A549 (cell line): Measurements from ENCODE around the gene CHN1. TPM values are rescaled to one million over a fixed set of nuclear protein-coding genes. Genes with fewer than 3 reads are reported as not detected.

Experiments
- ATAC-seq, 2 experiments: fragments of 200-7000 bp in 1 of 2; fragments of >200 bp in 1 of 2; cut with Nextera tagmentation in 1 of 2; cut with Tn5 transposase in 1 of 2; 3 replicates each; pipeline versions ENCODE4 v1.8.0 to v1.9.1; 2018 to 2020; ENCODE audit warnings: mild to moderate bottlenecking in 1 of 2, moderate library complexity in 1 of 2
- CTCF ChIA-PET: fragments of 300-600 bp; sonication (Branson Sonifier 250); formaldehyde crosslinking; extraction: SDS; loops from one replicate; lab custom pipeline; 2021; ENCODE audit warnings: antibody characterized with exemption, inconsistent platforms; lab: Yijun Ruan, JAX
- POLR2A ChIA-PET: fragments of 350-600 bp; formaldehyde crosslinking; extraction: SDS; loops from one replicate; lab custom pipeline; 2021; ENCODE audit warnings: antibody characterized with exemption, inconsistent platforms; lab: Yijun Ruan, JAX
- DNase-seq, 2 experiments: peaks; one replicate each; pipeline versions ENCODE4 v3.0.0 to v3.0.0-alpha.2; 2011 to 2016; ENCODE audit warnings: low read depth in 1 of 2, low spot score in 1 of 2
- FAIRE-seq: peaks from 2 replicates; lab custom pipeline; 2011; peaks lifted over from hg19 to GRCh38; lab: Jason Lieb, UNC
- H3K27ac ChIP-seq, 2 experiments: fragments of >200 bp; sonication (Bioruptor Twin); formaldehyde crosslinking; 3 replicates each; pipeline ENCODE4 v1.5.1; 2016 to 2017
- H3K4me1 ChIP-seq: fragments of >200 bp; sonication (Bioruptor Twin); formaldehyde crosslinking; 3 replicates; pipeline ENCODE4 v1.6.1; 2016
- H3K4me2 ChIP-seq: fragments of >200 bp; sonication (Bioruptor Twin); formaldehyde crosslinking; 3 replicates; pipeline ENCODE4 v1.6.1; 2016
- H3K4me3 ChIP-seq: fragments of >200 bp; sonication (Bioruptor Twin); formaldehyde crosslinking; 3 replicates; pipeline ENCODE4 v1.5.1; 2016
- H3K9me3 ChIP-seq: fragments of >200 bp; sonication (Bioruptor Twin); formaldehyde crosslinking; 3 replicates; pipeline ENCODE4 v1.6.1; 2016
- BHLHE40 ChIP-seq: IDR thresholded peaks from 2 replicates; pipeline ENCODE4 v1.6.1; 2012; ENCODE audit warnings: low read depth, low read length, inconsistent platforms
- CBX2 ChIP-seq: fragments of 200-600 bp; sonication (generic); IDR thresholded peaks from 2 replicates; pipeline ENCODE4 v1.6.1; 2016; ENCODE audit warnings: low read depth, mild to moderate bottlenecking, borderline replicate concordance
- CEBPB ChIP-seq, 2 experiments: fragments of >200 bp in 1 of 2; sonication (Bioruptor Twin) in 1 of 2; formaldehyde crosslinking in 1 of 2; IDR thresholded peaks; 2 replicates each; pipeline ENCODE4 v1.6.1; 2012 to 2016
- EHF ChIP-seq: fragments of 250-450 bp; sonication (Bioruptor Pico); IDR thresholded peaks from 2 replicates; pipeline ENCODE4 v1.5.0; 2020; ENCODE audit warnings: mild to moderate bottlenecking
- FOXS1 ChIP-seq: fragments of 250-450 bp; sonication (Bioruptor Pico); IDR thresholded peaks from 2 replicates; pipeline ENCODE4 v1.5.0; 2020; ENCODE audit warnings: mild to moderate bottlenecking, moderate library complexity
- HDAC2 ChIP-seq: fragments of 200-600 bp; sonication (generic); IDR thresholded peaks from 2 replicates; pipeline ENCODE4 v1.6.1; 2016
- HOXA7 ChIP-seq: fragments of 250-450 bp; sonication (Bioruptor Pico); IDR thresholded peaks from 2 replicates; pipeline ENCODE4 v1.5.0; 2020; ENCODE audit warnings: mild to moderate bottlenecking, moderate library complexity
- HOXB13 ChIP-seq: fragments of 250-450 bp; sonication (Bioruptor Pico); IDR thresholded peaks from 2 replicates; pipeline ENCODE4 v1.5.0; 2020; ENCODE audit warnings: low read depth, mild to moderate bottlenecking, moderate library complexity
- JUNB ChIP-seq: fragments of >200 bp; sonication (Bioruptor Twin); formaldehyde crosslinking; IDR thresholded peaks from 2 replicates; pipeline ENCODE4 v1.6.1; 2016
- MAFK ChIP-seq: fragments of 450-650 bp; IDR thresholded peaks from 2 replicates; pipeline ENCODE4 v1.6.1; 2014; ENCODE audit not compliant: partially characterized antibody
- NPAS2 ChIP-seq: fragments of 250-450 bp; sonication (Bioruptor Pico); IDR thresholded peaks from 2 replicates; pipeline ENCODE4 v1.8.0; 2022; ENCODE audit warnings: mild to moderate bottlenecking, moderate library complexity, borderline replicate concordance
- PHF8 ChIP-seq: fragments of 200-600 bp; sonication (generic); IDR thresholded peaks from 2 replicates; pipeline ENCODE4 v1.6.1; 2016; ENCODE audit warnings: low read depth, mild to moderate bottlenecking, antibody characterized with exemption, moderate library complexity, borderline replicate concordance
- RCOR1 ChIP-seq: fragments of 150-350 bp; IDR thresholded peaks from 2 replicates; pipeline ENCODE4 v1.6.1; 2014; ENCODE audit warnings: antibody characterized with exemption, low read length, low read depth
- RNF2 ChIP-seq: fragments of 200-600 bp; sonication (generic); IDR thresholded peaks from 2 replicates; pipeline ENCODE4 v1.6.1; 2016; ENCODE audit warnings: low read depth, mild to moderate bottlenecking, antibody characterized with exemption, moderate library complexity, borderline replicate concordance
- SMC3 ChIP-seq: fragments of >200 bp; sonication (Bioruptor Twin); formaldehyde crosslinking; IDR thresholded peaks from 3 replicates; pipeline ENCODE4 v1.6.1; 2018; ENCODE audit warnings: inconsistent platforms
- TP53 ChIP-seq: fragments of 250-450 bp; sonication (Bioruptor Pico); IDR thresholded peaks from 2 replicates; pipeline ENCODE4 v1.5.0; 2021; ENCODE audit warnings: mild to moderate bottlenecking, moderate library complexity
- ZFP36 ChIP-seq: fragments of 450-650 bp; IDR thresholded peaks from 2 replicates; pipeline ENCODE4 v1.6.1; 2014; ENCODE audit warnings: borderline replicate concordance; ENCODE audit not compliant: partially characterized antibody
- ZNF302 ChIP-seq: fragments of 250-450 bp; sonication (Bioruptor Pico); IDR thresholded peaks from 2 replicates; pipeline ENCODE4 v1.9.0; 2021; ENCODE audit warnings: inconsistent platforms, mild to moderate bottlenecking, moderate library complexity
- WGBS: methylation state at CpG from one replicate; pipeline ENCODE4 v1.1.6; 2017; ENCODE audit errors: missing lambda C conversion rate; 5-methylcytosine and 5-hydroxymethylcytosine counted together
- polyA plus RNA-seq, 4 experiments: library from polyadenylated mRNA; depleted of rRNA in 3 of 4; stranded (reverse); fragments of >200 nt; fragmentation: RNase III in 1 of 4; extraction: RNeasy Plus Mini Kit Qiagen cat#74134 plus additional on column Dnase treatment in 1 of 4; gene quantifications; 2 replicates in 3 of 4; 3 replicates in 1 of 4; pipeline ENCODE4 v1.2.3, GENCODE V29; 2011 to 2017
- TF ChIP-seq, protein P1 (sequence below): fragments of >200 bp; sonication (Bioruptor Twin); formaldehyde crosslinking; IDR thresholded peaks from 3 replicates; pipeline ENCODE4 v1.6.1; 2016
- TF ChIP-seq, protein P2 (sequence below): fragments of 250-450 bp; sonication (Bioruptor Pico); IDR thresholded peaks from 2 replicates; pipeline ENCODE4 v1.5.0; 2021; ENCODE audit warnings: mild to moderate bottlenecking, moderate library complexity, borderline replicate concordance
- TF ChIP-seq, protein P3 (sequence below): fragments of >200 bp; sonication (Bioruptor Twin); formaldehyde crosslinking; IDR thresholded peaks from 3 replicates; pipeline ENCODE4 v1.5.1; 2016
- TF ChIP-seq, protein P4 (sequence below): fragments of 450-650 bp; IDR thresholded peaks from 2 replicates; pipeline ENCODE4 v1.6.1; 2014; ENCODE audit warnings: antibody characterized with exemption
- TF ChIP-seq, protein P5 (sequence below): IDR thresholded peaks from 2 replicates; pipeline ENCODE4 v1.6.1; 2012

CHN1 gene
- polyA plus RNA-seq, 2 of the 4 experiments (the other 2 are of a cell fraction), result 20.9 to 46.6 TPM

DNA sequence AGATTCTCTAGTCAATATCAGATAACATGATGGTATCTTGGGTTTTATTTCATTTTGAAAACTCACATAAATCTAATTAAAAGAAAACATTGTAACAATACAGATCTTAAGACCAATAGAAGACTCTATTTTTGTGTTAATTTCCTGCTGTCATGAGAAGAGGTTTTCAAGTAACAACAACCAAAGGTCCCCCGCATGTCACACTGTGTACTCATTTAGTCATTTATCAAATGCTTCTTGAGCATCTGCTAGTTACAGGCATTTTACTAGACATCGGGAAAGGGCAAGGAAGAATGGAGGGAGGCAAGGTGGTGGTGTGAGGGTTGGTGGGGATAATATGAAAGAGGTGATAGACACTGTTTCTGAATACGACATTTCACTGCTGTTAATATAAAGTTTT, 163.2 kb downstream of the CHN1 start:
- WGBS, result 93% methylated on average over 3 of the region's 3 CpGs
- DNase-seq (no peak), FAIRE-seq (no peak), ATAC-seq (no peak)
- Histone ChIP-seq H3K4me2 (no peak overlapping the region), H3K27ac (no peak overlapping the region), H3K4me3 (no peak overlapping the region), H3K9me3 (no peaks in the 10 kb centered on the region), H3K4me1 (peaks cover 6% of the 10 kb centered on the region)
- ChIA-PET CTCF (no interaction called here), POLR2A (no interaction called here)
- TF ChIP-seq PHF8 (no peak), SMC3 (no peak), TP53 (CRISPR knock-in tag) (no peak), ZNF302 (no peak), CBX2 (no peak), JUNB (no peak), ZFP36 (no peak), CEBPB (IDR thresholded peaks at IDR 0.05) (no peak), RCOR1 (no peak), EHF (no peak), HDAC2 (no peak), RNF2 (no peak), MAFK (no peak), NPAS2 (no peak), HOXB13 (CRISPR knock-in tag) (no peak)
- TF ChIP-seq, protein P1, sequence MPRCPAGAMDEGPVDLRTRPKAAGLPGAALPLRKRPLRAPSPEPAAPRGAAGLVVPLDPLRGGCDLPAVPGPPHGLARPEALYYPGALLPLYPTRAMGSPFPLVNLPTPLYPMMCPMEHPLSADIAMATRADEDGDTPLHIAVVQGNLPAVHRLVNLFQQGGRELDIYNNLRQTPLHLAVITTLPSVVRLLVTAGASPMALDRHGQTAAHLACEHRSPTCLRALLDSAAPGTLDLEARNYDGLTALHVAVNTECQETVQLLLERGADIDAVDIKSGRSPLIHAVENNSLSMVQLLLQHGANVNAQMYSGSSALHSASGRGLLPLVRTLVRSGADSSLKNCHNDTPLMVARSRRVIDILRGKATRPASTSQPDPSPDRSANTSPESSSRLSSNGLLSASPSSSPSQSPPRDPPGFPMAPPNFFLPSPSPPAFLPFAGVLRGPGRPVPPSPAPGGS, result no peak
- TF ChIP-seq, protein P2, sequence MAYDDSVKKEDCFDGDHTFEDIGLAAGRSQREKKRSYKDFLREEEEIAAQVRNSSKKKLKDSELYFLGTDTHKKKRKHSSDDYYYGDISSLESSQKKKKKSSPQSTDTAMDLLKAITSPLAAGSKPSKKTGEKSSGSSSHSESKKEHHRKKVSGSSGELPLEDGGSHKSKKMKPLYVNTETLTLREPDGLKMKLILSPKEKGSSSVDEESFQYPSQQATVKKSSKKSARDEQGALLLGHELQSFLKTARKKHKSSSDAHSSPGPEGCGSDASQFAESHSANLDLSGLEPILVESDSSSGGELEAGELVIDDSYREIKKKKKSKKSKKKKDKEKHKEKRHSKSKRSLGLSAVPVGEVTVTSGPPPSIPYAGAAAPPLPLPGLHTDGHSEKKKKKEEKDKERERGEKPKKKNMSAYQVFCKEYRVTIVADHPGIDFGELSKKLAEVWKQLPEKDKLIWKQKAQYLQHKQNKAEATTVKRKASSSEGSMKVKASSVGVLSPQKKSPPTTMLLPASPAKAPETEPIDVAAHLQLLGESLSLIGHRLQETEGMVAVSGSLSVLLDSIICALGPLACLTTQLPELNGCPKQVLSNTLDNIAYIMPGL (CRISPR knock-in tag), result no peak
- TF ChIP-seq, protein P3, sequence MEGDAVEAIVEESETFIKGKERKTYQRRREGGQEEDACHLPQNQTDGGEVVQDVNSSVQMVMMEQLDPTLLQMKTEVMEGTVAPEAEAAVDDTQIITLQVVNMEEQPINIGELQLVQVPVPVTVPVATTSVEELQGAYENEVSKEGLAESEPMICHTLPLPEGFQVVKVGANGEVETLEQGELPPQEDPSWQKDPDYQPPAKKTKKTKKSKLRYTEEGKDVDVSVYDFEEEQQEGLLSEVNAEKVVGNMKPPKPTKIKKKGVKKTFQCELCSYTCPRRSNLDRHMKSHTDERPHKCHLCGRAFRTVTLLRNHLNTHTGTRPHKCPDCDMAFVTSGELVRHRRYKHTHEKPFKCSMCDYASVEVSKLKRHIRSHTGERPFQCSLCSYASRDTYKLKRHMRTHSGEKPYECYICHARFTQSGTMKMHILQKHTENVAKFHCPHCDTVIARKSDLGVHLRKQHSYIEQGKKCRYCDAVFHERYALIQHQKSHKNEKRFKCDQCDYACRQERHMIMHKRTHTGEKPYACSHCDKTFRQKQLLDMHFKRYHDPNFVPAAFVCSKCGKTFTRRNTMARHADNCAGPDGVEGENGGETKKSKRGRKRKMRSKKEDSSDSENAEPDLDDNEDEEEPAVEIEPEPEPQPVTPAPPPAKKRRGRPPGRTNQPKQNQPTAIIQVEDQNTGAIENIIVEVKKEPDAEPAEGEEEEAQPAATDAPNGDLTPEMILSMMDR, result no peak
- TF ChIP-seq, protein P4, sequence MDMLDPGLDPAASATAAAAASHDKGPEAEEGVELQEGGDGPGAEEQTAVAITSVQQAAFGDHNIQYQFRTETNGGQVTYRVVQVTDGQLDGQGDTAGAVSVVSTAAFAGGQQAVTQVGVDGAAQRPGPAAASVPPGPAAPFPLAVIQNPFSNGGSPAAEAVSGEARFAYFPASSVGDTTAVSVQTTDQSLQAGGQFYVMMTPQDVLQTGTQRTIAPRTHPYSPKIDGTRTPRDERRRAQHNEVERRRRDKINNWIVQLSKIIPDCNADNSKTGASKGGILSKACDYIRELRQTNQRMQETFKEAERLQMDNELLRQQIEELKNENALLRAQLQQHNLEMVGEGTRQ, result no peak
- TF ChIP-seq, all 56 proteins: peak for 0

DNA sequence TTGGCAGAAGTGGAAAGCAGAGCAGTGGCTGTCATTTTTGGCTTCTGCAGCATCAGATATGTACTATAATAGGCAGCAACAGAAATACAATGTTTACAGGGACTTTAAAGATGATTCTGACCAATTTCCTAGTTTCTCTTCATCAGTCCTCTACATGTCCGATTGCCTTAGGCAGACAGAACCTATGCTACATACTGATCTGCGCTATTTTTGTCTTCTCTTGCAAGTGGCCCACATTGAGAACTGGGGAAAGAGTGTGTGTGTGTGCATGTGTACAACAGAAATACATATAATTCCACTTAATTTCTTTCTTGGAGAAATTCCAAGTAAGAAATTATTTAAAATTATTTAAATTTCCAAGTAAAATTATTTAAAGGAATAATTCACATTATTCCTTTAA, 163.8 kb downstream of the CHN1 start:
- peaks cover 10% of the 10 kb centered on the region for H3K4me1 ChIP-seq
- H3K27ac ChIP-seq, result no peak overlapping the region
- ChIA-PET CTCF (interaction anchor here (1.6 kb wide), 1 partner anchor 19 kb away, joined by 4 read pairs; no protein-coding TSS in a partner anchor), POLR2A (no interaction called here)
- DNase-seq, result no peak
- no peak overlapping the region for H3K4me3 ChIP-seq
- no peaks in the 10 kb centered on the region for H3K9me3 ChIP-seq
- ATAC-seq, result no peak
- no peak for FAIRE-seq
- no peak for TF ChIP-seq BHLHE40
- no peak for TF ChIP-seq HOXA7 (CRISPR knock-in tag)
- TF ChIP-seq FOXS1, result no peak
- no peak for TF ChIP-seq RNF2
- no peak for TF ChIP-seq RCOR1
- TF ChIP-seq, protein P5, sequence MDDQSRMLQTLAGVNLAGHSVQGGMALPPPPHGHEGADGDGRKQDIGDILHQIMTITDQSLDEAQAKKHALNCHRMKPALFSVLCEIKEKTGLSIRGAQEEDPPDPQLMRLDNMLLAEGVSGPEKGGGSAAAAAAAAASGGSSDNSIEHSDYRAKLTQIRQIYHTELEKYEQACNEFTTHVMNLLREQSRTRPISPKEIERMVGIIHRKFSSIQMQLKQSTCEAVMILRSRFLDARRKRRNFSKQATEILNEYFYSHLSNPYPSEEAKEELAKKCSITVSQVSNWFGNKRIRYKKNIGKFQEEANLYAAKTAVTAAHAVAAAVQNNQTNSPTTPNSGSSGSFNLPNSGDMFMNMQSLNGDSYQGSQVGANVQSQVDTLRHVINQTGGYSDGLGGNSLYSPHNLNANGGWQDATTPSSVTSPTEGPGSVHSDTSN, result no peak
- TF ChIP-seq, all 56 proteins: peak for 0
- H3K4me2 ChIP-seq, result no peak overlapping the region
- WGBS, result 92% methylated on average over 2 of the region's 2 CpGs
